Left lobe of liver (tissue), 2 donors: ENCODE measurements around the gene ANKRD28. TPM values are rescaled to one million over a fixed set of nuclear protein-coding genes. Genes with fewer than 3 reads are reported as not detected.

ENCODE experiments used
- ATAC-seq: fragments of 200-7000 bp; cut with Tn5 transposase; one replicate; pipeline ENCODE4 v1.9.1; 2020; ENCODE audit warnings: mild to moderate bottlenecking, moderate library complexity
- DNase-seq: peaks from one replicate; pipeline ENCODE4 v3.0.0-alpha.2; 2020; ENCODE audit warnings: low spot score
- total RNA-seq: library from RNA; stranded (reverse); gene quantifications from one replicate; pipeline ENCODE4 v1.2.1, GENCODE V29; 2021
- donor health status: DM: no; HTN: no; CAD: no; lungs with moderate emphysema.
- donor health status: DM: no; HTN: yes; CAD: no.

The ANKRD28 gene
- total RNA-seq, 1 donor from 2014 or later = 27.2 TPM

- DNase-seq = no peak
- ATAC-seq = no peak
These were observed 121.5 kb downstream of the ANKRD28 start for GRCh38 chr3:15676259-15676658.

- DNase-seq (no peak), ATAC-seq (no peak)
These were observed 124.2 kb downstream of the ANKRD28 start for GRCh38 chr3:15673536-15673935.

GRCh38 chr3:15667484-15667883 is 130.3 kb downstream of the ANKRD28 start:
- ATAC-seq (no peak), DNase-seq (no peak)

- ATAC-seq (no peak), DNase-seq (no peak)
These were observed 131.5 kb downstream of the ANKRD28 start for GRCh38 chr3:15666277-15666676.

GRCh38 chr3:15665510-15666150 is 132.1 kb downstream of the ANKRD28 start:
- no peak for ATAC-seq
- no peak for DNase-seq

GRCh38 chr3:15664144-15664543 is 133.6 kb downstream of the ANKRD28 start:
- DNase-seq = no peak
- ATAC-seq = no peak

- no peak for ATAC-seq
- no peak for DNase-seq
These were observed 137.5 kb downstream of the ANKRD28 start for GRCh38 chr3:15660055-15660935.

- ATAC-seq (peak; percentile 24), DNase-seq (no peak)
These were observed 138.4 kb downstream of the ANKRD28 start for GRCh38 chr3:15659254-15659975.

- DNase-seq (no peak), ATAC-seq (no peak)
These were observed 140.8 kb downstream of the ANKRD28 start for GRCh38 chr3:15657016-15657415.

GRCh38 chr3:15656342-15656741 is 141.4 kb downstream of the ANKRD28 start:
- DNase-seq = no peak
- ATAC-seq = no peak

GRCh38 chr3:15654891-15655290 is 142.9 kb downstream of the ANKRD28 start:
- ATAC-seq = no peak
- no peak for DNase-seq

- ATAC-seq = no peak
- DNase-seq = no peak
These were observed 143.7 kb downstream of the ANKRD28 start for GRCh38 chr3:15654127-15654526.

GRCh38 chr3:15653321-15653720 is 144.5 kb downstream of the ANKRD28 start:
- ATAC-seq (no peak), DNase-seq (no peak)

- ATAC-seq (peak; percentile 46), DNase-seq (no peak)
These were observed 146.4 kb downstream of the ANKRD28 start for GRCh38 chr3:15651396-15651795.

- ATAC-seq = no peak
- no peak for DNase-seq
These were observed 147.9 kb downstream of the ANKRD28 start for GRCh38 chr3:15649858-15650257.

GRCh38 chr3:15649341-15649740 is 148.4 kb downstream of the ANKRD28 start:
- DNase-seq (no peak), ATAC-seq (peak; percentile 48)

- DNase-seq (no peak), ATAC-seq (no peak)
These were observed 150.1 kb downstream of the ANKRD28 start for GRCh38 chr3:15647611-15648167.

- ATAC-seq (no peak), DNase-seq (no peak)
These were observed 150.8 kb downstream of the ANKRD28 start for GRCh38 chr3:15646851-15647511.

GRCh38 chr3:15645740-15646501 is 151.9 kb downstream of the ANKRD28 start:
- ATAC-seq (no peak), DNase-seq (no peak)

GRCh38 chr3:15645246-15645645 is 152.5 kb downstream of the ANKRD28 start:
- no peak for ATAC-seq
- no peak for DNase-seq
